Fibroblast of gingiva (primary cell): ENCODE results near the gene PTPRE.

Source experiments
- DNase-seq: peaks from one replicate; pipeline ENCODE4 v3.0.0-alpha.2; 2011; ENCODE audit warnings: low read depth

Gene PTPRE

DNA sequence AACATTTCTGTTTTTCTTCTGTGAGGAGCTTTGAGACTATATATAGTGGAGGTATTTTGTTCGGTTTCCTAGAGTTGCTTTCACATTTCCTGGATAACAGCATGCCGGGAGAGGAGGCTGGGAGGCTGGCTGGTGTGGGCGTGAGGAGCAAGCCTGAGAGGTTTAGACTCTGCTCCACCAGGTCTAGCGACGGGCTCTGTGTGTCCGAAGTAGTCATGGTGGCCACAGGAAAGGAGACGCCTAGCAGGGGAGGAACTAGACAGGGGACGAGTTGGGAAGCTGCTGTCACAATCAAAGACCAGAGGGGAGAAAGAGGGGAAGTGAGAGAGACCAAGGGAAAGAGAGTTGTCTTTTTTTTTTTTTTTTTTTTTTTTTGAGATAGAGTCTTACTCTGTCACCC is 19.6 kb downstream of the PTPRE start:
- DNase-seq: no peak

- peak; percentile 37 for DNase-seq
Observed at GRCh38 chr10:127928021-127928806, 21.3 kb downstream of the PTPRE start.

GRCh38 chr10:127932521-127933270 is 25.8 kb downstream of the PTPRE start:
- DNase-seq: no peak

GRCh38 chr10:127933271-127933670 is 26.4 kb downstream of the PTPRE start:
- no peak for DNase-seq

GRCh38 chr10:127934383-127934782 is 27.5 kb downstream of the PTPRE start:
- DNase-seq: no peak

DNA sequence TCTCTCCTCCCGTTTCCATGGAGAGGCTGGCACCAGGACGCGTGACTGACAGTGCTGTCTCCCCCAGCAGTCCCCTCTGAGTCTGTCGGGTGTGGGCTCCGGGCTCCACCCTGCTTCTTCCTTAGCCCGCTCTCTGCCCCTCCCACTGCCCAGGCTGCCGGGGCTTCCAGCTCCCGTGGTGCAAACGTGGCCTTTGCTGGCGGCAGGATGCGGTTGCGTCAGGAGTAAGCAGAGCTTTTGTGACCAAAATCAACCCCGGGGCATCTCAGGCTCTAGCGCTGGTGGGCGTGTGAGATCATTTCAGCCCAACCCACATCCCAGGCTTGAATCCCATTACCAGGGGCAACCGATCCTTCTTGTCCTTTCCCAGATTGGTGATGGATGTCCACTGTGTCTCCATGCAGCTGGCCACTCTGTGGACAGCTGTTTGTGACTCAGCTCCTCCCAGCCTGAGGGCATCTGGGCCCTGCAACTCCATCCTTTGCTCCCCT is 28.2 kb downstream of the PTPRE start:
- peak; percentile 33 for DNase-seq

DNA sequence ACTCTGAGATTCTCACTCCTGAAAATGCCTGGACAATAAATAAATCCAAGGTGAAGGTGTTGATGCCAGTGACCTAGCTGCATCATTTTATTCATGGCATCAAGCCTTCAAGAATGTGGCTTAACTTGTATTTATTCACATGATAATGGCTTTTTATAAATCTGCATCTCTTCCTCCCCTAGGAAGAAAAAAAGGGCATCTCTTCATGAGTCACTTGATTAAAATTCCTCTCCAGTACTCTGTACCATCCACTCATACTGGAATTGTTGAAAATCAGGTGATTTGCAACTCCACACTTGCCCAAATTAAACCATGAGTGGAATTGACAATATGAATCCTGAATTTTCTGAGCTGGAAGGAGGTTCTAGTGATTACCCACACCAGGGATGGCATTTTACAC is 30.2 kb downstream of the PTPRE start:
- no peak for DNase-seq

- DNase-seq: no peak
Observed at GRCh38 chr10:127937915-127938463, 31.1 kb downstream of the PTPRE start.

DNA sequence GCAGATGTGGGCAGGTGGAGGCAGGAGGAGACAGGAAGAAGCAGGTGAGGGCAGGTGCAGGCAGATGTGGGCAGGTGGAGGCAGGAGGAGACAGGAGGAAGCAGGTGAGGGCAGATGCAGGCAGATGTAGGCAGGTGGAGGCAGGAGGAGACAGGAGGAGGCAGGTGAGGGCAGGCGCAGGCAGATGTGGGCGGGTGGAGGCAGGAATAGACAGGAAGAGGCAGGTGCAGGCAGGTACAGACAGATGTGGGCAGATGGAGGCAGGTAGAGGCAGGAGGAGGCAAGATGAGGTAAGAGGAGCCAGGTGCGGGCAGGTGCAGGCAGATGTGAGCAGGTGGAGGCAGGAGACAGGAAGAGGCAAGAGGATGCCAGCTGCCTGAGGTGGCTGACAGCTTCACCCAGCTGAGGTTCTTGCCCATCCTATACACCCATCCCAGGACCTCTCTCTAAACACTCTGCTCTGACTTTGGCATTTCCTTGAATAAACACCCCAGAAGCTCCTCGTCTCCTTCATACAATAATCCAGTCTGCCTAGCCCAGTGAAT is 33.0 kb downstream of the PTPRE start:
- DNase-seq: no peak

DNA sequence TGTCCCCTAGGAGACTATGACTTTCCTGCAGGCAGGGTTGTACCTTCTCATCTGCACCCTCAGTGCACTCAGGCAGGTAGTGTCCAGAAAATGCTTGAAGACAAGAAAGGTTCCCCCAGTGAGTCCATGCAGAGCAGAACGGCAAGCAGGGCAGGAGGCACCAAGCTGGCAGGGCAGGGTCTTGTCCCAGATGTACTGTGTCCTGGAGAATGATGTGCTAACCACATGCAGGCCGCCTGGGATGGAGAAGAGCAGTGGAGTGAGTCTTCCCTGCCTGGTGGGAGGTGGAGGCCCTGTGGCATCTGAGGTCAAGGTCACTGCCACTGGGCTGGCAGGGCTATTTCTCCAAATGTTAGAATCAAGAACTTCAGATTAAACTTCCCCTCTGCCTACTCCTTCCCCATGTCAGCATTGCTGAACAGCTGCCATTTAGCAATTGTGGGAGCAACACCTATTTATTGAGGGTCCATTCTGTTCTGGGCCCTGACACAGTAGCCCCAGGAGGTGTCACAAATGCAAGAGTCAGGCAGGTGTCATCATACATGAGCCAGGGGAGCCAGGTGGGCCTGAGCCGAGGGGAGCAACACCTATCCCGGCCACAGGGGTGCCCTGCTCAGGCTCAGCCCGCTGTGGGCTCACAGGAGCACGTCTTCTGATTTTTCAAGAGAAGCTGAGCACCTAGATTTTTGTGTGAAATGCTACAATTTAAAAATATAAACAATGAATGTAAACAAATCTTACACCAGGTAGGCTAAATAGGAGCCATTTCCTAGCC is 34.1 kb downstream of the PTPRE start:
- no peak for DNase-seq

- no peak for DNase-seq
Observed at GRCh38 chr10:127942811-127943210, 35.9 kb downstream of the PTPRE start.

DNA sequence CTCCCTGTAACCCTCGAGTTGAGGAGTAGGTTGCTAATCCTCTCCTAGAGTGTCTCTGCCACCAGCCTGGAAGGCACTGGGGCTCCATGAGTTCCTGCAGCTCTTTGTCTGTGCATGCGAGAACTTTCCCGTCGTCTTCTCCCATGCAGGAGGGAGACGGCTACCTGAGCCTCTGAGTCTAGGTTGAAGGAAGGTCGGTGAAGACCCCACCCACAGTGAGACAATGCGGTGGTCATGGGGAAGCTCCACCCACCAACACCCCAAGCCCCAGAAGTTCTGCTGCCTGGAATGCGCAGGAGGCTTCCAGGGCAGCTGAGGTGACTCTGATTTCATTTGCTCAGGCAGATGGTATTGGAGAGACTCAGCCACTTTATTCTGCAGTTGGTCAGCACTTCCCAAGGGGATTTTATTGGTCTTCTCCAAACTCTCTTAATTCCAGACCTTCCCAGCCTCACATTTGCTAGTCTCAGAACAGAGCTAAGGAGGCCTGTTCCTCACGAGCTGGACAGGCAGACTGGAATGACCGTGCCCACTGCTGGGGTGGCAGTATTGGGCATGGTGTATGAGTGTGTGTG is 36.5 kb downstream of the PTPRE start:
- DNase-seq: no peak

DNA sequence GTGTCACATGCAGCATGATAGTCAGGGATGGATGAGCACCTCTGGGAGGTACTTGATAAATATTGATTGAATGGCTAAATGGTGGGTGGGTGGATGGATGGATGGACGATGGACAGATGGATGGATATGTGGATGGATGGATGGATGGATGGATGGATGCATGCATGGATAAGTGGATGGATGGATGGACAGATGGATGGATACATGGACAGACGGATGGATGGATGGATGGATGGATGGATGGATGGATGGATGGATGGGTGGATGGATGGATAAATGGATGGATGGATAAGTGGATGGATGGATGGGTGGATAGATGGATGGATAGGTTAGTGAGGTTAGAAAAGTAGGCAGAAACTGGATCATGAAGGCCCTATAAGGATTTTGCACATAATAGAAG is 37.4 kb downstream of the PTPRE start:
- DNase-seq: no peak

DNA sequence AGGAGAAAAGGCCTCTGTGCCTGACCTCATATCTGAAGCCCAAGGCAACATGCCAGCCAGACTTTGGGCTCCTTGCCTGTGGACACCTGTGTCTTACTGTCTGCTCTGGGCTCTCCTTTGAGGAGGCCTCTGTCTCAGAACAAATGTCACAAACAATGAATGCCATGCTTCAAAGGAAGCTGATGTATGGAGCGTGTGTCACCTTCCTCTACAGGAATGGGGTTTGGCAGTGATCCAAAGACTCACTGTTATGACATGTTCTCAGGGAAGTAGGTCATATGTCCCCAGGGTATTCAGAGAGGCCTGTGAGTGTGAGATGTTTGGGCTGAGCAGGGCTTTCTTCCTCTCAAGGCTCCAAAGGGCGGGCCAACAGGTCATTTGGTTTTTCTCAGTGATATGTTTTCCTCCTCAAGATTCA is 38.4 kb downstream of the PTPRE start:
- peak; percentile 28 for DNase-seq

- no peak for DNase-seq
Observed at GRCh38 chr10:127945948-127946711, 39.2 kb downstream of the PTPRE start.

GRCh38 chr10:127947211-127947610 is 40.3 kb downstream of the PTPRE start:
- no peak for DNase-seq

DNA sequence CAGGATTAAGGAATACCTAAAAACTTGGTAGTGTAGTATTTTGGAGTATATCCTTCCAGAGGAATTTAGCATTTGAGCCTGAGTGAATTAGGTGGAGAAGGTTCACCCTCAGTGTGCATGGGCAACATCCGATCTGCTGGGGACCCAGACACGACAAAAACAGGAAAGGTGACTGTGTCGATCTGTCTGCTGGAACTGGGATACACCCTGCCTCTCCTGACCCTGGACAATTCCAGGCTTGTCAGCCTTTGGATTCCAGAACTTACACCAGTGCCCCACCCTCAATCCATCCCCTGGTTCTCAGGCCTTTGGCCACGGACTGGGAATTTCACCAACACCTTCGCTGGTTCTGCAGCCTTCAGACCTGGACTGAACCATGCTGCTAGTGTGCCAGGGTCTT is 41.9 kb downstream of the PTPRE start:
- no peak for DNase-seq

DNA sequence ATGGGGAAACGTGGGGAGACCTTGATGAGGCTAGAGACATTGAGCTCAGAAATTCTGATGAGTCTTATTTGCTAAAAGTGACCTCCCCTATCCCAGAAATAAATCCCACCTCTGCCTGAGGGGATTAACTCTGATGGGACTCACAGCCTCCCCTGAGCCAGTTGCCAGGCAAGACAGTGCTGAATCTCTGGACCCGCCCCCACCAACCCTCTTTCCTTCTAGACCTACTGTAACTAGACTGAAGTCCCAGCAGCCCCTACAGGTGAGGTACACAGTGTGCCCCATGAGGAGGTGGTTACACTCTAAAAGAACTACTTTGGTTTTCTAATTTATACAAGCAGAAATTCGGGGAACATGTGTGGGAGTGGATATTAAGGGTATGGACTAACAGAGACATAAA is 42.9 kb downstream of the PTPRE start:
- DNase-seq: no peak

GRCh38 chr10:127951861-127952574 is 45.1 kb downstream of the PTPRE start:
- no peak for DNase-seq

DNA sequence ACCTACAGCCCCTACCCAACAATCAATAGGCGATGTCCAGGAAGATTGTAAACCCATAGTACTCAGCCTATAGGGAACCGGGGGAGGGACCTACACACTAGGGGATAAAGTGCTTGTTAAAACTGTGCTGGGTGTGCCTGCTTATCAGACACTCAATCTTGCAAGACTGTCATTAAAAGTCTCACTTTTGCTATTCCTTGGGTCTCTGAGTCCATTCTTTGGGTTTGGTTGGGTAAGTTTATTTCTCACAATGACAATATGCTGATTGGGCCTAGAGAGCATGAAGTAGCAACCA is 45.6 kb downstream of the PTPRE start:
- no peak for DNase-seq
